ENCODE results near the gene LBHD1.

Gene LBHD1

DNA sequence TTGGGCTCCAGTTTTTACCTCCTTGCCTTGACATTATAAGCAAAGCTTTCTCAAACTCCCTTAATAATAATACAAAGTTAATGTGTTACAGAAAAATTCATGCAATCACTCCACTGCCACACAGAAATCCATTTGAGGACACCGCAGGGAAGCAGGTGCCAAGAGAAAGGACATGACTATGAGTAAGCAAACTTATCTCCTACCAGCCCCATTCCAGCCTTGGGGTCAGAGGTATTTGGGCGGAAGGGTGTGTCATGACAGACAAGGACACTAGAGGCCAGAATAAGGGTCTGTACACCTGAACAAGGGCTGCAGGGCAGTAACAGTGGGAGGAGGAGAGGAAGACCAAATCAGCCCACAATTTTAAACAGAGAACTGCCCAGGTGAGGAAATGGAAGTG lies 41.3 kb upstream of the LBHD1 start:
- ChIA-PET CTCF (no interaction called here), POLR2A (no interaction called here)
- TF ChIP-seq, protein P1, sequence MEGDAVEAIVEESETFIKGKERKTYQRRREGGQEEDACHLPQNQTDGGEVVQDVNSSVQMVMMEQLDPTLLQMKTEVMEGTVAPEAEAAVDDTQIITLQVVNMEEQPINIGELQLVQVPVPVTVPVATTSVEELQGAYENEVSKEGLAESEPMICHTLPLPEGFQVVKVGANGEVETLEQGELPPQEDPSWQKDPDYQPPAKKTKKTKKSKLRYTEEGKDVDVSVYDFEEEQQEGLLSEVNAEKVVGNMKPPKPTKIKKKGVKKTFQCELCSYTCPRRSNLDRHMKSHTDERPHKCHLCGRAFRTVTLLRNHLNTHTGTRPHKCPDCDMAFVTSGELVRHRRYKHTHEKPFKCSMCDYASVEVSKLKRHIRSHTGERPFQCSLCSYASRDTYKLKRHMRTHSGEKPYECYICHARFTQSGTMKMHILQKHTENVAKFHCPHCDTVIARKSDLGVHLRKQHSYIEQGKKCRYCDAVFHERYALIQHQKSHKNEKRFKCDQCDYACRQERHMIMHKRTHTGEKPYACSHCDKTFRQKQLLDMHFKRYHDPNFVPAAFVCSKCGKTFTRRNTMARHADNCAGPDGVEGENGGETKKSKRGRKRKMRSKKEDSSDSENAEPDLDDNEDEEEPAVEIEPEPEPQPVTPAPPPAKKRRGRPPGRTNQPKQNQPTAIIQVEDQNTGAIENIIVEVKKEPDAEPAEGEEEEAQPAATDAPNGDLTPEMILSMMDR (IDR thresholded peaks at IDR 0.05; ENCODE audit: insufficient read depth, low read length, missing control alignments): no peak
- H3K4me3 ChIP-seq (ENCODE audit: low read depth, low read length): no peak overlapping the region
- no peak for DNase-seq (ENCODE audit: low read depth, low spot score)

DNA sequence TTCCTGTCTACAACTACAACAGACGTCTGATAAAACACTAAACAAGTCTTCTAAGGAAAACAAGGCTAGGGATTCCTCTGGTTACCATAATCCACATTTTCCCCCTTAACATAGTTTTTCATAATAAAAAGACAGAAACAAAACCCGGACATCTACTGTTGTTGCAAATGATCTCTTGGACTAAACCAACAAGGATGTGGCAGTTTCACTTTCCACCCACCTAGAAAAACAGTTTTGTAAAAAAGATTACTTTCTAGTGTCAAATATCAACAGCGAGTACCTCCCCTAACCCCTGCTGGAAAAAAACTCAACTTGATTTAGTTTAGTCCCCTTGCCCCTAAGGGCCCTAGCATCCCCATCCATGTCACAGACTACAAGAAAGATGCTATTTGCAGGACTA lies 40.8 kb upstream of the LBHD1 start:
- TF ChIP-seq, protein P1 (IDR thresholded peaks at IDR 0.05; ENCODE audit: insufficient read depth, low read length, missing control alignments): no peak
- H3K4me3 ChIP-seq (ENCODE audit: low read depth, low read length): no peak overlapping the region
- ChIA-PET CTCF (no interaction called here), POLR2A (no interaction called here)
- no peak for DNase-seq (ENCODE audit: low read depth, low spot score)

DNA sequence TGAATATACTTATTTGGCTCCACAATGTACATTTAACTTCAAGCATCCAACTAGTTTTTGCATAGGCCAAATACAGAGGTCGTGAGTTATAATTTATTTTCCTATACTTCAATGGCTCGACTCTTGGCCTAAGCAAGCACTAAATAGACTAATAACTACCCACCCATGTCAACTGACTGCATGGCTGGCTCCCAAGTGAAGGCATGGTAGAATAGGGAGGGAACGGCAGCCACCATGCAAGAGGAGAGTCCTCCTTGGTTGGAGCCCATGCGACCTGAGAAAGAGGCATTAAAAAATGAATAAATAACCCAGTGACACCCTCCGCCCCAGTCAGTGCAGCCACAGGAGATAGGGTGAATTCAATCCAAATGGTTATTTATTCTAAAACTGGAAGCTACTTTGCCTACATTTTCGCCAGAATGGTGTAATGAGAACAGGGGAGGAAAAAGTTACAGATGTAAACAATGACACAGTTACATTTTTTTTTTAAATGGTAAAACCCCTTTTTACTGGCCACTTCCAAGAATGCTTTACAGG lies 40.3 kb upstream of the LBHD1 start:
- no peak overlapping the region for H3K4me3 ChIP-seq (ENCODE audit: low read depth, low read length)
- POLR2A ChIA-PET: no interaction called here
- TF ChIP-seq, protein P1 (IDR thresholded peaks at IDR 0.05; ENCODE audit: insufficient read depth, low read length, missing control alignments): no peak
- CTCF ChIA-PET: no interaction called here
- DNase-seq (ENCODE audit: low read depth, low spot score): no peak

DNA sequence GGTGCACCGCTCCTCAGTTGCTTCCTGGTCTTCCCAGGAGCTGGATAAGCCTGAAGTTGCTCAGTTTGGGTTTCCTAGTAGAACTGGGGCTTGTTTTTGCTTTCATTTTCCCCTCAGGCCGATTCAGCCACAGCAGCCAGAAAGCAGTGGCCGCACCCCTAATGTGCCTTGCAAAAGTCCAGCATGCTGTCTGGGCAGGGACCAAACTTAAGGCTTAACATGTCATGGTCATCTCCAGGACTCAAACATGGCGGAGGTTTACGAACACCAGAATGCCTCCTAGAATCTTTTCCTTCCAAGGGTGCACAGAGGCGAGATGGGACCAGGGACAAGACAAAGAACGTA lies 37.9 kb upstream of the LBHD1 start:
- TF ChIP-seq, protein P1 (IDR thresholded peaks at IDR 0.05; ENCODE audit: insufficient read depth, low read length, missing control alignments): no peak
- DNase-seq (ENCODE audit: low read depth, low spot score): no peak
- H3K4me3 ChIP-seq (ENCODE audit: low read depth, low read length): peak overlapping the region; percentile 51
- ChIA-PET POLR2A (interaction anchor here (1.0 to 4.5 kb wide), 5 partner anchors 17 to 131 kb away, joined by 3 to 24 read pairs (median 4); partner anchors contain the start of genes C11orf98, CSKMT, HNRNPUL2 and ZBTB3), CTCF (interaction anchor here (1.1 to 11.2 kb wide), 3 partner anchors 9 to 29 kb away, joined by 3 to 152 read pairs (median 4); partner anchors contain the start of gene LRRN4CL)

DNA sequence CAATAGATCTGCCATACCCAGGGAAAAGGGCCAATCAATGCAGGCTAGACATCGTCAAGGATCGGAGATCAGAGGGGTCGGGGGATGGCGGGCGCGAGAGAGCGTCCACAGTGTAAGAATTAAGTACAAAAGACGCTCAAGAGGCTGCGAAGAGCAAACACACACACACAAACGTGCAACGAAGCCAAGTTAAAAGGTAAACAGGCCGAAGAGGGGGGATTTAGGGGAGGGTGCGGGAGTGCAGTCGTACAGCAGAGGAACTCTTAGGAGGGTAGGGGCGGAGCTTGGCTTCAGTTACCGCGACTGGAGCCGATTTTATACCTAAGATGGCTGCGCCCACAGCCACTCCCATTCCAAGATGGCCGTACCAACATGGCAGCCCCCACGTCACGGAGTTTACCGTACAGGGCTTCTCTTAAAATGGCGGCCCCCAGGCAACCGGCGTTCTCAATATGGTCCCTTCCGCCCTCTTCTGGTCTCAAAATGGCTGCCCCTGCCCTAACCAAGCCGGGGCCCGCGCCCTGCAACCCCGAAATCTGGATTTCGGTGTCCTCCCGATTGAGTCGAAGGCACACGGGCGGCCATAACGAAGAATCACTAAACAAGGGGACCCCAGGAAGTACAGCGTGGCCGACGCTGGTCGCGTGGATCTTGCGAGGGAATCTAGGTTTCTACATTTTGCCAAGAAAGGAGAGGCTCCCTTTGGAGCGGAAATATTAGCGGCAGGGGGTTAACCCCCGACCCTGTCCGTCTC lies 37.4 kb upstream of the LBHD1 start:
- TF ChIP-seq, protein P1 (IDR thresholded peaks at IDR 0.05; ENCODE audit: insufficient read depth, low read length, missing control alignments): no peak
- H3K4me3 ChIP-seq (ENCODE audit: low read depth, low read length): peak overlapping the region; percentile 62
- peak; percentile 76 for DNase-seq (ENCODE audit: low read depth, low spot score)
- ChIA-PET CTCF (interaction anchor here (1.1 to 11.2 kb wide), 4 partner anchors 10 to 36 kb away, joined by 3 to 152 read pairs (median 4); partner anchors contain the start of gene LRRN4CL), POLR2A (interaction anchor here (1.0 to 4.5 kb wide), 7 partner anchors 18 to 309 kb away, joined by 3 to 24 read pairs (median 4); partner anchors contain the start of genes C11orf98, CSKMT, HNRNPUL2 and LRRN4CL)

DNA sequence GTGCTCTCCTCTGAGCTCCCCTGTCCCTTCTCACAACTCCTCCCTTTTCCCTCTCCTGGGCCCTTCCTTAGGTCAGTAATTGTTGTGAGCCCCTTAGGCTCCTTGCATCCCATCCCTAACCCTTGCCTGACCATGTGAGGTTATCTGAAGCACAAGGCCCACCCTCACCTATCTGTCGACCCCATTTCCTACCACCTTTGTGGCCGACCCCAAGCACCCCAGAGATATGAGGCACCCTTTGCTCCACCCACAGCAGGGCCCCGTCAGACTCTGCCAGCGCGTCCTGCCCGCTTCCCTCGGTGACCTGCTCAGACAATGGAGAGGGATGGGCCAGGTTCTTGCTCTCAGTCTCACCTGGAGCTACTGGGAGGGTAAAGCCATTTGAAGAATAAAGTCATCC lies 36.7 kb upstream of the LBHD1 start:
- ChIA-PET CTCF (interaction anchor here (1.1 to 11.2 kb wide), 5 partner anchors 8 to 37 kb away, joined by 3 to 152 read pairs (median 3); partner anchors contain the start of gene LRRN4CL), POLR2A (interaction anchor here (1.0 to 4.5 kb wide), 6 partner anchors 16 to 308 kb away, joined by 3 to 24 read pairs (median 5); partner anchors contain the start of genes C11orf98, CSKMT, HNRNPUL2 and LRRN4CL)
- peak overlapping the region; percentile 62 for H3K4me3 ChIP-seq (ENCODE audit: low read depth, low read length)
- TF ChIP-seq, protein P1 (IDR thresholded peaks at IDR 0.05; ENCODE audit: insufficient read depth, low read length, missing control alignments): no peak
- DNase-seq (ENCODE audit: low read depth, low spot score): no peak
